Measurements from ENCODE around the gene GLT1D1.

Gene GLT1D1

DNA sequence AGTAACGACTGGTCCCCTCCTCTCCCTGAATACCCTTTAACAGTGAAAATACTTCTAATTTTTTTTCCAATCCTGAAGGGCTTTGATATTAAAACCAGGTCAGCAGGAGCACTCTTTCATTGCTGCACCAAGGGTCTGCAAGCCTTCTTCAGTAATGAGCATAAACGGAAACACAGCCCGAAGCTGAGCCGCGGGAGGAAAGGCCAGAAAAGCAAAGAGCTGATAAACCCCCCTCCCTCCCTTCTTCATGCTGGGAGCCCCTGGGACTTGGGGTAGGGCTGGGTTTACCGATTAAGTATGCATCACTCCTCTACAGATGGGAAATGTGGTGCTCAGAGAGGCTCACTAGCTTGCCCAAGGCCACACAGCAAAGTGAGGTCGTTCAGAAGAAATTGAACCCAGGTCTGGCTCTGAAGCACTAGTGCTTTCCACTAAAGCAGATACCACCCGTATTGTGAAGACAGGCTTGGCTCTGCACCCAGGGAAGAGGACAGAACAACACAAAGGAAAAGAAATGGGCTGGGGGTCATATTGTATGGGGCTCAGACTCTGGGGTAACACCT is 128.8 kb downstream of the GLT1D1 start:
- no peak overlapping the region for H3K27ac ChIP-seq
- no peak for TF ChIP-seq ZFX (IDR thresholded peaks at IDR 0.05; ENCODE audit: borderline replicate concordance)
- TF ChIP-seq, protein P1, sequence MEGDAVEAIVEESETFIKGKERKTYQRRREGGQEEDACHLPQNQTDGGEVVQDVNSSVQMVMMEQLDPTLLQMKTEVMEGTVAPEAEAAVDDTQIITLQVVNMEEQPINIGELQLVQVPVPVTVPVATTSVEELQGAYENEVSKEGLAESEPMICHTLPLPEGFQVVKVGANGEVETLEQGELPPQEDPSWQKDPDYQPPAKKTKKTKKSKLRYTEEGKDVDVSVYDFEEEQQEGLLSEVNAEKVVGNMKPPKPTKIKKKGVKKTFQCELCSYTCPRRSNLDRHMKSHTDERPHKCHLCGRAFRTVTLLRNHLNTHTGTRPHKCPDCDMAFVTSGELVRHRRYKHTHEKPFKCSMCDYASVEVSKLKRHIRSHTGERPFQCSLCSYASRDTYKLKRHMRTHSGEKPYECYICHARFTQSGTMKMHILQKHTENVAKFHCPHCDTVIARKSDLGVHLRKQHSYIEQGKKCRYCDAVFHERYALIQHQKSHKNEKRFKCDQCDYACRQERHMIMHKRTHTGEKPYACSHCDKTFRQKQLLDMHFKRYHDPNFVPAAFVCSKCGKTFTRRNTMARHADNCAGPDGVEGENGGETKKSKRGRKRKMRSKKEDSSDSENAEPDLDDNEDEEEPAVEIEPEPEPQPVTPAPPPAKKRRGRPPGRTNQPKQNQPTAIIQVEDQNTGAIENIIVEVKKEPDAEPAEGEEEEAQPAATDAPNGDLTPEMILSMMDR (IDR thresholded peaks at IDR 0.05), result no peak

- H3K27ac ChIP-seq, result no peak overlapping the region
- TF ChIP-seq, protein P1 (IDR thresholded peaks at IDR 0.05), result no peak
- no peak for TF ChIP-seq ZFX (IDR thresholded peaks at IDR 0.05; ENCODE audit: borderline replicate concordance)
These were observed 129.7 kb downstream of the GLT1D1 start for GRCh38 chr12:128982933-128983332.

- TF ChIP-seq, protein P1 (IDR thresholded peaks at IDR 0.05), result no peak
- TF ChIP-seq ZFX (IDR thresholded peaks at IDR 0.05; ENCODE audit: borderline replicate concordance), result no peak
- H3K27ac ChIP-seq, result no peak overlapping the region
These were observed 130.1 kb downstream of the GLT1D1 start for GRCh38 chr12:128983371-128983770.

- H3K27ac ChIP-seq, result no peak overlapping the region
- no peak for TF ChIP-seq ZFX (IDR thresholded peaks at IDR 0.05; ENCODE audit: borderline replicate concordance)
- TF ChIP-seq, protein P1 (IDR thresholded peaks at IDR 0.05), result no peak
These were observed 133.7 kb downstream of the GLT1D1 start for GRCh38 chr12:128986957-128987356.

- TF ChIP-seq, protein P1 (IDR thresholded peaks at IDR 0.05), result no peak
- TF ChIP-seq ZFX (IDR thresholded peaks at IDR 0.05; ENCODE audit: borderline replicate concordance), result no peak
These were observed 136.0 kb downstream of the GLT1D1 start for GRCh38 chr12:128989287-128989686.

GRCh38 chr12:128991716-128992115 is 138.4 kb downstream of the GLT1D1 start:
- TF ChIP-seq ZFX (IDR thresholded peaks at IDR 0.05; ENCODE audit: borderline replicate concordance), result no peak
- TF ChIP-seq, protein P1 (IDR thresholded peaks at IDR 0.05), result no peak
- H3K27ac ChIP-seq, result no peak overlapping the region

More at GRCh38 chr12:128989287-128989686, 136.0 kb downstream of the GLT1D1 start:
- no peak overlapping the region for H3K27ac ChIP-seq

- no peak for TF ChIP-seq ZFX (IDR thresholded peaks at IDR 0.05; ENCODE audit: borderline replicate concordance)
- TF ChIP-seq, protein P1 (IDR thresholded peaks at IDR 0.05), result no peak
These were observed 138.8 kb downstream of the GLT1D1 start for GRCh38 chr12:128992116-128992515.

More at GRCh38 chr12:128992116-128992515, 138.8 kb downstream of the GLT1D1 start:
- H3K27ac ChIP-seq, result no peak overlapping the region
